GM20431 (cell line): ENCODE results near the gene CCDC85A.

Experiments
- in situ Hi-C: fragments of 300-500 bp; cut with MseI, MboI; formaldehyde crosslinking; loops from one replicate; pipeline ENCODE4 v1.15.0; 2020; ENCODE audit warnings: low sequenced_read_pairs; ENCODE audit not compliant: unreplicated experiment

The CCDC85A gene

DNA sequence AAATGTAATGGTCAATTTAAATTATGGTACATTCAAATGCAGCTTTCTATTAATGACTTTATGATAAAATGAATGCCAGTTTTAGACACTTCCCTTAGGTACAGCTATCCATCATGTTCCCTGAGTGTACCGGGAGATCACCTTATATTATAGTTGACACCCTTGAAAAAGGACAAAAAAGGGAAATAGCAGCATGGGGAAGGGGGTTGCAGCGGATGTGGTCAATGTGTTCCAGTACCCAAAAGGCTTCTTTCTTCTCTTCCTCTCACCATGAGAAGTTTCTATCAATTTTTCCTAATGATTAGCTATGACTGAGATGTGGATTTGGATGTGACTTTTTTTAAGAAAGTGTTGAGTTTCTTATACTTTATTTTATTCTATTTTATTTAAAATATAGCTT, 154.4 kb downstream of the CCDC85A start:
- in situ Hi-C loops, result no loop called here

DNA sequence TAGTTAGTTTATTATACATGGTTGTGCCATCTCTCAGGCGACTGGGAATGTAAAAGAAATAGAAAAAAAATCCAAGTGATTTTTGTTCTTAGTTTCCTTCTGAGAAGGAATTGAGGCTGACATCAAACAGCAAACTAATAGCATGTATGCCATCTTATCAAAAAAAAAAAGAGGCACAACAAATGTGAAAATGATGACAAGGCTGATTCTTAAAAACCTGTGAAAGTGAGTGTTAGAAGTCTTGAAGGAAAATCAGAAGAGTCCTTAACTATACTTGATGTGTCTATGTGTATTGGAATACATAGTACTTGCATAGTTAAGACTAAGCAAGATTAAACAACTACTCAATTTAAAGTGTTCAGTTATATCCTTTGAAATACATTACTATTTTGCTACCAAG, 161.0 kb downstream of the CCDC85A start:
- in situ Hi-C loops, result no loop called here

DNA sequence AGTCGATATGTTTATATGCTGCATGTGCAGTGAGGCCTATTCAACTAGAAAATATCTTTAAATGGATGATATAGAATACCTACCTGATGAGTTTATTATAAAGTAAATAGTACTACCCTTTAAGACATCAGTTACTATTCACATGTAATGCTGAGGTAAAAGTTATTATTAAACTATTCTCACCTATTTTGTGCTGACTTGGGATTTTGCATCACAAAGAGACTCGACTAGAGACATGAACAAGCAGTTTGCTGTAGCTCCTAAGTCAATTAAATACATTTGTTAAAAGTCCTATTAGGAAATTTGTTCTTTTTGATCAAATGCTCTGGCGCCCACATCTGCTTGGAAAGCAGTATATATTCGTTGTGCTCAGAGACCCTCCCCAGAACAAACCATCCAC, 164.1 kb downstream of the CCDC85A start:
- in situ Hi-C loops, result no loop called here

DNA sequence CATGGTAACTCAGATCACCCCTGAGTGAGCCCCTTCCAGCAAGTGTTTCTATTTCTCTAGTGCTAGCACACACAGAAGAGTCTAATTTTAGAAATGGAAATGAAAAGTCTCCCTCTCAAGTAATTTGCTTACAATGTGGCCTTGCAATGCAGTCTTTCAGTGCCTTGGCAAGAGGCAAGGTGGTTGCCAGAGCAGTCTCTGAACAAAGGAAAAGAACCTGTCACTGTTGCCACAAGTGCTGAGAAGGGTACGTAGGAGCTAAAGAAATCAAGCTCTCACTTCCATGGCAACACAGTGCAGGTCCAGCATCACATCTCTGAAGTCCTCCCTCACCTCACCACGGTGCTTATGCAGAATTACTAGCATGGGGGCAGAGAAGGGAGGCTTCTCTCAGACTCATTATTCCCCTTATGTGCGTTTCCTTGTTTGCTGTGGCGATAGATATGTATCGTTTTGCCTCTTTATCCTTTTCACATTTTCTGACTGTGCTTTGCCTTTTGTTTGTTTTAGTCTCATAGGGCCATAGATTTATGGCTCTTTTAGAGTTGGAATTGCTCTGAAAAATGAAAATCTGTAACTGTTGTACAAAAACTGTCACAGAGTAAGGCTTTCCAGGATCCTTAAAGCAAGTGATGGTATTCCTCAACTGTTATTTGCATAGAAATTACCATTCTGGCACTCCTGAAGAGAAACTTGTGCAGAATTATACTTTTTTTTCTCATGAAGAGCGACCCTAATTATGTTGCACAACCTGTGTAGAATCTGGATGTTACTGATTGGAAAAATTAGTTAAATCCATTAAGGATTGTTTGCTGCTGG, 164.8 kb downstream of the CCDC85A start:
- in situ Hi-C loops, result no loop called here

DNA sequence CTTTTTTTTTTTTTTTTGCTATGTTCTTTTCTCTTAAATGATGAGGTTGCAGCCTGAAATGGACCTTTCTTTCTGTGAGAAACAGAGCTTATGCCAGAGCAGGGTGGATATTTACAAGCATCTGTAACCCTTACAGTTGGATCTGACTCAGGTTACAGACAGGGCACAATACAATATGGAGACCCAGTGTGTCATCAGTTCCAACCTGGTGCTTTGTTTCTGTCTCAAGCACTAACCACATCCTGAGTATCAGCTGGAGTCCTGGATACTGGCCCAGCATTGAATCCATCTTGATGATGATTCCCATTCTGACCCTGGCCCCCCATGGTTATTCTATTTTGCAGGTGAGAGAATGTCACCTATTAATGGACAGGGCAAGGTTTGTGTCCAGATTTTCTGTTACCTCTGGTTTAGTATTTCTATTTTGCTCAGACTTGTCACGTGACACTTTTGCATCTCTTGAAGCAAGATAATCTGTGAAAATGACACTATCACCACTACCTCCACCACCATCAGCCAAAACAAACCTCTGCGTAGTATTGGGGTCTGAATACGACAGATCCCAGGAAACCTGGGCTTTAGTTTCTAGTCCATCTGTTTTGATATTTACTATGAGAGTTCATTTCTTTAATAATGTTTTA, 174.0 kb downstream of the CCDC85A start:
- in situ Hi-C loops, result no loop called here

DNA sequence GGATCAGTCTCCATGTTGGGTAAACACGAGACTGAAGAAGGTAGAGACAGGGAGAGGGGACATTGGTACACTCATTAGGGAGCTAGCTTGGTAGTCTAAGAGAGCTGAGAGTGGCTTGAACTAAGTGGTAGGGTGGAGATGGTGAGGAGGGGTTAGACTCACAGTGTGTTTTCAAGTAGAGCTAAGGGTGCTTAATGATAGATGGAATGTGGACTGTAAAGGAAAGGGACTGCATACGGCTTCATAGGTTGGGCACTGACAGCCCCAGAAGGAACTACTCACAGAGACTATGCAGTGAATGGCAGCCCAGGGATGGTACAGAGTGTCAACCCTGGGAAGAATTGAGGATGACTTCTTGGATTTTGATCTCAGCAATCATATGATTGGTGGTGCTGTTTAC, 178.1 kb downstream of the CCDC85A start:
- in situ Hi-C loops, result no loop called here

DNA sequence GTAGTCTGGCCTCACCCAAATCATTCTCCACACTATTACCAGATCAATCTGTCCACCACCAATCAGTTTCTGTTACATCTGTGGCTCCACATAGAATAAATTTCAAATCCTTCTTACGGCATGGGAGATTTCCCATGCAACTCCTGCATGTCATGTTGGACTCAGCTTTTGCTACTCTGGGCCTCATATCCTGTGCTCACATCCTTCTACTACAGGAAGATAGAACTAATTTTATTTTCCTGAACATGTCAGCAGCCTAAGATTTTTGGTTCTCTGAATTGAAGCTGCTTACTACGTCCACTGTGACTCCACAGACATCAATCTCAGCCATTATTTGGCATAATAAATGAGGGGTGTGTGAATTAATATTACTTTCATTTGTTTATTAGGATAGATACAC, 181.1 kb downstream of the CCDC85A start:
- in situ Hi-C loops, result no loop called here

DNA sequence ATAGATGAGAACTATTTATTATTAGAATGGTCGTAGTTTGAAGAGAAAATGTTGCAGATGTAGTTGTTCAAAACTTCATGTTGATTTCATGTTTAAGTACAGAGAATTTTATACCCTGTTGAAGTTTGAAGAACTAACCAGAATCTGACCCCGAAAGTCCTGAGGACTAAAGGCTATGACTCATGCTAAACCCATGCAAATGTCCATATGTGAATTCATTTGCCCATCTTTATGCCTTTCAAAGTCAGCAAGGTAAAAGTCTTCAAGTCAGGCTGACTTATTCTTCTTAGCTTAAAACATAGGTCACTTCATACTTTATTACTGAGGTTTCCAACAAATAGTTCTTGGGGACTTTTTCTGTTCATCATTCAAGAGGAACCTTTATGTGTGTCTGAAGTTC, 185.5 kb downstream of the CCDC85A start:
- in situ Hi-C loops, result no loop called here

DNA sequence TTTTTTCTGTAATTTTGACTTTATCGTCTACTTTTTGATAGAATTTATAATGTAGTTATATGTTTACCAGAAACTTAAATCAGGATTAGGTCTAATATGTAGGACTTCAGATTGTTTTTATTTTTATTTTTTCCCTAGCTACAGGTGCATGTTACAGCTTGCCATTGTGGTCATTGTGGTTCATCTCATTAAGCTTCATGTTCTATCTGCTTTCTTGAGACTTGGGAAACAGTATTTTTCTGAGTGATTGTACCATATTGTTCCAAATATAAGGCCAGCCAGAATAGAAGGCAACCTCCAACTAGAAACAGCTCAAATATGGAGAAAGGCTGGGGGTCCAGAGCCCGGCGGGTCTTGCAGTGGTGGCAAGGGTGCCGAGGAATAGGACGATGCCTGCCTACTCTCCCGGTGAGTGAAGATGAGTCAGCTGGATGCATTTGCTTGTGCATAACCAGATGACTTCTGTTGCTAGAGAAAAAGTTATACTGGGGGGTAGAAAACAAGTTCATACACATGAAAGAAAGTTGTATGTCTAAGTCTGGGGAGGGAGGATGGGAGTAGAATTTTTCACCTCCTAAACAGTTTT, 188.4 kb downstream of the CCDC85A start:
- in situ Hi-C loops, result no loop called here

DNA sequence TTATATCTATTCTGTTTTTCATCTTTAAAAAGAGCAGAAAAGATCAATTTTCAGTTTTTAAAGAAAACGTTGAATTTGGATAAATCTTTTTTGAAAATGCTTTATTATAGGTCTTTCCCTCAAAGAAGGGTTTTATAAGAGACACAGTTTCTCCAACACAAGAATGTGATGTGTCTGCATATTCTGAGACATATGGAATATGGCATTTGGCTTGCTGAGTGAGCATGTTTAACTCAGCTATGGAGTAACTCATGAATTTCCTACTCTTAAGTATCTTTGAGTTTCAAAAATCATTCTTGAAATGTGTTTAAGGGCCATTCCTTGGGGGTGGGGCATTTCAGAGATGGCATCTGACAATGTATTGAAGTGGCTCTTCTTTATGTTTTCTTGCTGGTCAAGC, 191.5 kb downstream of the CCDC85A start:
- in situ Hi-C loops, result no loop called here

DNA sequence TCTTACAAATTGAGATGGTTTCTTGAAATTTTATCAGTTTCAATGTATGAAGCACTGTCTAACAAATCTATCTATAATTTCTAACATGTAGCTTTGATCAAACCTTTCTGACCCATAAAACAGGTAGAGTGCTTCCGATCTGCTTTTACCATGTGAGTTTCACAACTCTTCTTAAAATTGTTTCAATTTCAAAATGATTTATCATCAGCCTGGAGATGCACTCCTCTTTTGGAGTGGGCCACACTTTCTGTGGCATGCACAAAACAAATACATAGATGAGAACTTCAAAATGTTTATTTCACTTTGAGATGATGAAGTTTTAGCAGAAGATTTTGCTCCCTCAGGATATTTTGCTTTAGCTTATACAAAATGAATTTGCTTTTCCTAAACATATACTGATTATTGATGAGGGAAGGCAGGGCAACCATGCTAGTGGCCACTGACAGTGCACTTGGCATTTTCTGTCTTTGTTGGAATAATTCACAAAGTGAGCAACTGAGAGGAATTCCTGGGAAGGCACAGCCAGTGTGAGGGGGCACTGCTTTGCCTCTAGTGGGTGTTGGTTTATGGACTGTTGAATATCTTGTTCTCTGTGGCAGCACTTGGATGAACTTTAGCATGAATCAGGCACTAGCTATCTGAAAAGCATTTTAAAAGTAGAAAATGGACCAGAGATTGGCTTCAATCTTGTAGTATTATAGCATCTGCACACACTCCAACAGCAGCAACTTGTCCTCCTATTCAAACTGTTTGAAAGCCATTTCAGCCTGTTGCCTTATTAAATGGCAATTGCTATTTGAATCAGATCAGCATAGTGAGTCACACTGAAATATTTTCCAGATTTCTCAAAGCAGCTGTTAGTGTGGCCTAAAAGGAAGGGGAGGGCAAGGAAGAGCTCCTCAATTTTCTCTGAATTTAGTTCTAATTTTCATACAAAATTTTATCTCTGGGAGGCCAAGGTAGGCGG, 193.2 kb downstream of the CCDC85A start:
- in situ Hi-C loops, result no loop called here

DNA sequence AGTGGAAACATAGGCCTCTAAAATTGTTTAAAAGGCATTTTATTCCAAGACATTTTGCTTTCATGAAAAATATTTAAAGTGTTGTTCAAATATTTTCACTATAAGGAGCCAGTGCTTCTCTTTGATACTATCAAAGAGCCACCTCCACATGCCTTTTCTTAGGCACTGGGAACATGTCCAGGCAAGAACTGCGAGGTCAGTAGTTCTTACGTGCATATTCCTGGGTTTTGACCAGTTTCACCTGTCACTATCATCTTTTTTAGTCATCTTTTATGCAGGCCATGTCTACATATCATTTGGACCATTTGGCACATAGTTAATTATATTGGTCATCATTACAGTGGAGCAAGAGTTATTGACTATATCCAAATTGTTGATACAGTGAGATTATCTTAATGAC, 195.3 kb downstream of the CCDC85A start:
- in situ Hi-C loops, result no loop called here

DNA sequence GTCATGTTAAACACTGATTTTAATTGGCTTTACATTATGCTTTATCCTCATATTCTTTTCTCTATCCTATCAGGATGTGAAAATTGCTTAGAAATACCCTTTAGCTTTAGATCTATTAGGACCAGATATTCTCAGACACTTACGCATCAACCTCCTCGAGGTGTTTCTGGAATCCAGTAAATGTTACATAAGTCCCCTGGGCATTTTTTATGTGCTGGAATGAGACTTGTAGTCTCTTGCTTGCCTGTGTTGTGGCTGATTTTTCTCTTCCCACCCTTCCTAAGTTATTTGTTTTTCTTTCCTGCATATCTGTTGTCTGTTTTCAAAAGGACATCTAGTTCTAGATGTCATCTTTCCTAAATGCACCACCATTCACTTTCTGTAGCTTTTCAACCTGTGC, 197.1 kb downstream of the CCDC85A start:
- in situ Hi-C loops, result no loop called here

DNA sequence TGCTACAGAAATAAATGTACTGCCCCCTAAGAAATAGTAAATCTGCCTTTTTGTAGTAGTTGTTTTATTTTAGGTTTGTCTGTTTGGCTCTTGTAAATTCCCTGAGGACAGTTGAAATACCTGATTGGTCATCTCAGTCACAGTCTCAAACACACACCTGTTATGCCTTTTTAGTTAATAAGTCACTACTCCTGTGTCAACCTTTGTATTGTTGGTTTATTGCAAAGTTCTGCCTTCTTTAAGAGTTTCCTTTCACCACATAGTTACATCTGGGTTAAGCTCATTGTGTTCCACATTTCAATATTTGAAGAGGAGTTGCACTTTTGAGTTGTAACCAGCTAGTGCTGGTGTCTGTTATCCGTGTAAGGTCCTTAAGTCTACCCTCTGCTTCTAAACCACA, 198.7 kb downstream of the CCDC85A start:
- in situ Hi-C loops, result no loop called here

DNA sequence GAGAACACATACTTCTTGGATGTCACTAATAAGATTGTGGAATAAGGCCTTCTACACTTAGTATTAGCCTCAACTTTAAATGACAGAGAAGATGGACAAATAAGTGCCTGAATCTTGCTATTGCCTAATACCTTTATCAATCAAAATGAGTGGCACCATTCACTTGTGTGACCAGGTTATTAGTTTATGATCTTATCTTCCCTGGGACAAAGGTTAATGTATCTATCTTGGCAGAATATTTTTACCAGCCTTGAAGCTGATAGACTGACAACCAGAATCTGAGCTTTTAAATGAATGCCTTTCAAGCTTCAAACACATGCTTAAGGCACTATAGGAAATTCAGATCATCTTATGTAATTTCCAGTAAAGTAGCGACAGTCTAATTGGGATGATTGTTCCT, 202.9 kb downstream of the CCDC85A start:
- in situ Hi-C loops, result no loop called here

DNA sequence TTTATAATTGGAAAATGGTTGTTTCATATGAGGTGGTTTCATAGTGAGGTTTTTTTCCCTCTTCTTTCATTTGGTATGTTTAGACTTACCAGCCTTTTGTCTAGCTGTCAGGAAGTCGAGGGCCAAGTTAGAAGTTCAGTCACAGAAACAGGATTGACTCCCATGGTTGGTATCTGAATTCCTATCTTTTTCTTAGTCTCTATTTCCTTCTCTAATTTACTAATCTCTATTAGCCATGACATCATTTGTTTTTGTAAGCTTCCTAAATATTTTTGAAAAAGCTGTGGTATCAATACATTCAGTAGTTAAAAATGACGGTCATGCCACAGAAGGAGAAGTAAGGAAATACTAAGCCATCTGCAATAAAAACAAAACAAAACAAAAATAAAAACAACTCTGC, 206.9 kb downstream of the CCDC85A start:
- in situ Hi-C loops, result no loop called here

DNA sequence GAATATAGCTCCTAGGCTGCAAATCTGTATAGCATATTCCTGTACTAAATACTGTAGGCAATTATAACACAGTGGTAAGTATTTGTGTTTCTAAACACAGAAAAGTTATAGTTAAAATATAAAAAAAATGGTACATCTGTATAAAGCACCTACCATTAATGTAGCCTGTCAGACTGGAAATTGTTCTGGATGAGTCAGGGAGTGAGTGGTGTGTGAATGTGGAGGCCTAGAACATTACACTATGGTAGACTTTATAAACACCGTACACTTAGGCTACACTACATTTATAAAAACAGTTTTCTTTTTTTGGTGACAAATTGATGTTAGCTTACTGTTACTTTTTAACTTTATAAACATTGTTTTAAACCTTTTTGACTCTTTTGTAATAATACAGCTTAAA, 226.3 kb downstream of the CCDC85A start:
- in situ Hi-C loops, result no loop called here

DNA sequence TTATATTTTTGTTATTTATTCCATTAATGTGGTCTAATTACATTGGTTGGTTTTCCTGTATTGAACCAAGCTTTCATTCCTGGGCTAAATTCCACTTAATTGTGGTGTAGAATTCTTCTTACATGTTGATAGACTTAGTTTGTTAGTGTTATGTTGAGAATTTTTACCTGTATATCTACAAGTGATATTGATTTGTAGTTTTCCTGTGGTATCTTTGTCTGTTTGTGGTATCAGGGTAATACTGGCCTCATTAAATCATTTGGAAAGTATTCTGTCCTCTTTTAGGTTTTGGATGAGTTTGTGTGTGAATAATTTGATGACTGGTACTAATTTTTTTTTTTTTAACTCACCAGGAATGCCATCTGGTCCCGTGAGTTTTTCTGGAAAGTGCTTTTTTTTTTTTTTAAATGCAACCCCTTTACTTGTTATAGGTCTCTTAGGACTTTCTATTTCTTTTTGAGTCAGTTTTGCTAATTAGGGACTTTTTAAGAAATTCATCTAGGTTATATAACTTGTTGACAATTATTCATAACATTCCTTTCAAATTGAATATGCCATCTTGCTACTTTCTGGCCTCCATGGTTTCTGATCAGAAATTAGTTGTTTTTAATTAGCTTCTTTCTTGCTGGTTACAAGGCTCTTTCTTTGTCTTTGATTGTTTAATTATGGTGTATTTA, 232.8 kb downstream of the CCDC85A start:
- in situ Hi-C loops, result no loop called here
